ENCODE results near the gene ANG.

ANG gene

DNA sequence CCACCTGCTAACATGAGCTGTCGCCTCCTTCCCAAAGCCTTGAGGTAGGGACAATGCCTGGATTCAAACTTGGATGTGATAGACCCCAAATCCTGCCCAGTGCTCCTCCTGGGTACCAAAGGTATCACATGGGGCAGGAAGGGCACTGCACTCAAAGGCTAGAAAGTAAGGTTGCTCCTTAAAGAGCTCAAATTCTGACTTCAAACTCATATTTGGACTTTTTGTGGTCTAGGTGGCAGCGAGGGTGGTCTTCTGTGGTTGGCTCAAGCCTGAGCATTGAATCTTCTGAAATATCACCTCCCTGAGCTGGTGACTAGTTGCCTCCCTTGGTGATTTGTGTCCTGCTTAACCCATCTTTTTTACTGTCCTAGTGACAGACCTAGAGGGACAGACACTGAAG, 12.5 kb upstream of the ANG start:
- no peak for DNase-seq (ENCODE audit: low read depth)

DNA sequence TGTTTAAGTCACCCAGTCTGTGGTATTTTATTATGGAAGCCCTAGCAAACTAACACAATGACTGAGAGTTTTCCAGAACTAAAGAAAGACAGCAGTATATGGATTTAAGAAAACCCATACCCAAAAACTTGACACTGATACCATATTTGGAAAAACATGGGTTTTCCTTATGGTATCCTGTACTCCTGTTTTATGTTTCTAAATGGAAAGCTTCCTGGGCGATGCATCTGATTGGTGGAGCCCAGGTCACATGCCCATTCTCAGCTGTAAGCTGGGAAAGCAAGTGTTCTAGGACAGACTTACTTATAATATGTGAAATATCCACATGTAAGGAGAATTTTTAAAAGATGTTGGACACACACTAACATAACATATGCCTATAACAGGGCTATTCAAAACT, 8.7 kb upstream of the ANG start:
- DNase-seq (ENCODE audit: low read depth): no peak

DNA sequence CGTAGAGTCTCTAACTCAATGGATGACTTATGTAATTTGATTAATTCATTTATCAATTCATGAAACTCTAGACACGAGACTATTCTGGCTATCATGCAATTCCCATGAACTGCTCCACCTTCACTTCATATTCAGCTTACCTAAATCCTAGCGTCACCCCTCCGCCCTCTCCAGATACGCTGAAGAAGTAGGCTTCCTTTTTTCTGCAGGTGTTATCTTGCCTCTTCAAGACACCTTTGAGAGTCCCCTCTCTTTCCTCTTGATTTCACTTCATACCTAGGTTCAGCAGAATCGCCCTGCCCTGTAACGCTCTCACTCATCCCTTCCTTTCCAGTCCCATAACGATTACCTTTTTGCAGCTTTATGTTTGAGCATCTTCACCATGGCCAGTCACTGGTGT, 8.2 kb upstream of the ANG start:
- no peak for DNase-seq (ENCODE audit: low read depth)

DNA sequence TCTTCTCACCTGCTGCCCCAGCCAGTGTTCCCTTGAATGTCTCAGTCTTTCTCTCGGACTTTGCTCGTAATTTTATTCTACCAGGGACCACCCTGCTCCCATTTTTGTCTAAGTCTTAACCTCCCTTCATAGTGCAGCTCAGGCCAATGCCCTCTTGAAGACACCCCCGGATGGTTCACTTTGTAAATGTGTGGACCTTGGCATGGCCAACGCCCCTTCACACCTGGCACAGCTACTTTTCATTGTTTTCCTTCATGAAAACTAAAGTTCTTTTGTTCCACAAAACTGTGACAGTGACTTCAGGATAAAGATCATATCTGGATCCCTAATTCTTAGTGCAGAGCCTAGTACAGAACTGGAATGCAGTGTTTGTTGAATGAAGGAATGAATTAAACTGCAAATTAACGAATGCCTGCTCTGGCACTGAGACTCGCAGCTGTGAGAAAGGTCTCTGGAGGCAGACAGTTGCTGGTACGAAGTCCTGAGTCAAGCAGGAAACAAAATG, 7.7 kb upstream of the ANG start:
- DNase-seq (ENCODE audit: low read depth): no peak

DNA sequence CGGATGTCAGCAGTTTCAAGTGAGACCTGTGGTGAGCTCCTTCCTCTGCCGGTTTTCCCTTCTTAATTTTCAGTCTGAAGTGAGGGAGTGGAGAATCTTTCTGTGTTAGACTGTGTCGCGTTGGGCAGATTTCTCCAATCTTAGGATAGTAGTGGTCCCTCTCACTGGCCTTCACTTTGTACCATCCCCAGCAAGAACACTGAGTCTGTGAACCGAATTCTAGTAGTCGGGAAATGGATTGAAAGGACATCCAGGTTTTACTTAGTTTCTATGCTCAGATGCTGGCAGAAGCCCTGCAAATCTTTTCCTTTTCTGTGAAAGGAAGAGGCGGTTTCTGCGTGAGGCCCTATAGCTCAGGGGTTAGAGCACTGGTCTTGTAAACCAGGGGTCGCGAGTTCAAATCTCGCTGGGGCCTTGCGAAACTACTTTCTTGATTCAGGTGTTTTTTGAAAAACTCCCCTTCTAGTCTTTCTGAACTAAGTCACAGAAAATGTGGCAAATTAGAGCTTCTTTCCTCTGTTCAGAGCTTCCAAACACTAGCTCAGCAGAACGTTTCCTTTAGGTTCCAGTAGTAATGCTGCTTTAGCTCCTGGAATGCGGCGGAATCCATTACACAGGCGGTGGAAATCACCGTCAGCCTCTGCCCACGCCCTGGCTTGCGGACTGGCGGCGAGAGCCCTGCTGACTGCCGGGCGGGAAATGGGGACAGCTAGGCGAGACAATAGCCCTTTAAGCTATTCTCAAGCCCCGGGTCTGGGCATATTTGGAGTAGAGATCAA, 7.0 kb upstream of the ANG start:
- DNase-seq (ENCODE audit: low read depth): peak; percentile 70

DNA sequence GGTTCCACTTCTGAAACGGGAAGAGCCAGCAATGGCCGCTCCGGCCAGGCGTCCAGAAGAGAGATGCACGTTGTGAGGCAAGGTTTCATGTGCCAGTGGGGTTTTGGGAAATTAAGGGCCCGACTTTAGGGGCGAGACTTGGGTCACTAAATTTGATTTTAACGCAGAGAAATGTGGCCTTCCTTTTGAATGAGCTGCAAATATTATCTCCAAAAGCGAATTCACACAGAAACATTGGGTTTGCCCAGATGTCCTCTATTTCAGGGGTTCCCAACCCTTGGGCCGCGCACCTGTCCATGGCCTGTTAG, 6.5 kb upstream of the ANG start:
- DNase-seq (ENCODE audit: low read depth): no peak

DNA sequence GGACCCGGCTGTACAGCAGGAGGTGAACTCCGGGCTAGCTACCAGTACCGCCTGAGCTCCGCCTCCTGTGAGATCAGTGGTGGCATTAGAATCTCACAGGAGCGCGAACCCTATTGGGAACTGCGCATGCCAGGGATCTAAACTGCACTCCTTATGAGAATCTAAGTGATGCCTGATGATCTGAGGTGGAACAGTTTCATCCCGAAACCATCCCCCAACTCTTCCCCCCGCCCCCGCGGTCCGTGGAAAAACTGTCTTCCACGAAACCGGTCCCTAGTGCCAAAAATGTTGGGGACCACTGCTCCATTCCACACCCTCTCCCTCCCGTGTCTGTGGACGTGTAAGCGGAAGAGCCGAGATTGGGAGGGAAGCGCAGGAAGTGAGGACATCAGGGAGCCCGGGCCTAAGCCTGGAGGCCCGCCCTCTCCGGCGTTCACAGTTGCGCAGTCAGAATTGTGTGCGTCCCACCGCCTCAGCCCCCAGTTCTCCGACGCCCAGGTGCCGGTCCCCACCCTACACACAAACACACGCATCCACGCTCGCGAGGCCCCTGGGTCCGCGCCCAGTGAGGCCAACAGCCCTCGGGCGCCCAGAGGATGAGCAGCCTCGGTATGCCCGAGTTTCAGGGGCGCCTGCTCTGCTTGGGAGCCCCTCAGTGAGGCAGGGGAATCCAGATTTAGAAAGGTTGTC, 6.0 kb upstream of the ANG start:
- peak; percentile 72 for DNase-seq (ENCODE audit: low read depth)

DNA sequence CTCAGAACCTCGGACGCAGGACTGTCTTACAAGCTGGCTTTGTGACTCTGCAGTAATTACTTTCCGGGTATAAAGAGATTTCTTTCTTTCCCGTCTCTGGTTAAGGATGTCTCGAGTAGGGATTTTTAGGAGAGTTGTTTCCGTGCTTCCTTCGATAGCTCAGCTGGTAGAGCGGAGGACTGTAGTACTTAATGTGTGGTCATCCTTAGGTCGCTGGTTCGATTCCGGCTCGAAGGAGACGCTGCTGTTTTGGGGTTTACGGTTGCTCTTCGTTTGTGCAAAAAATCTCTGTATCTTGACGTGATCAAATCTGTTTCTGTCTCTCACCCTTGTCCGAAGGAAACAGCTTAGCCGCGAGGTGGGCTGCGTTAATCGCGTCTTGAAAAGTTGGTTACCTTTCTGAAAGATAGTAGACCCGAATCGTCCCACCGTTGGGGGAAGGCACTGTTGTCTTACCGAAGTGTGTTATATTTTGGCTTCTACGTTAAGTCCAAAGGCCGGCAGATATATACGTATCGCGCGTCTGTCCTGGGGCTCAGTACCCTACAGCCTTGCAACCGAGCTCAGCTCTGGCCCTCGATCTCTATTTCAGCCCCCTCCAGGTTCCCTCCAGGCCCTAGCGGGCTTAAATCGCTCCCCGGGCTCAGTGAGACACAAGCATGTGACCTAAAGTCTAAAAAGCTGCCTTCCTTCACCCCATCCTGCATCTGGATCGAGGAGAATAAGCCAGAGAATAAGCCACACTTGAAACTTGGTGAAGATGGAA, 5.3 kb upstream of the ANG start:
- DNase-seq (ENCODE audit: low read depth): peak; percentile 50

DNA sequence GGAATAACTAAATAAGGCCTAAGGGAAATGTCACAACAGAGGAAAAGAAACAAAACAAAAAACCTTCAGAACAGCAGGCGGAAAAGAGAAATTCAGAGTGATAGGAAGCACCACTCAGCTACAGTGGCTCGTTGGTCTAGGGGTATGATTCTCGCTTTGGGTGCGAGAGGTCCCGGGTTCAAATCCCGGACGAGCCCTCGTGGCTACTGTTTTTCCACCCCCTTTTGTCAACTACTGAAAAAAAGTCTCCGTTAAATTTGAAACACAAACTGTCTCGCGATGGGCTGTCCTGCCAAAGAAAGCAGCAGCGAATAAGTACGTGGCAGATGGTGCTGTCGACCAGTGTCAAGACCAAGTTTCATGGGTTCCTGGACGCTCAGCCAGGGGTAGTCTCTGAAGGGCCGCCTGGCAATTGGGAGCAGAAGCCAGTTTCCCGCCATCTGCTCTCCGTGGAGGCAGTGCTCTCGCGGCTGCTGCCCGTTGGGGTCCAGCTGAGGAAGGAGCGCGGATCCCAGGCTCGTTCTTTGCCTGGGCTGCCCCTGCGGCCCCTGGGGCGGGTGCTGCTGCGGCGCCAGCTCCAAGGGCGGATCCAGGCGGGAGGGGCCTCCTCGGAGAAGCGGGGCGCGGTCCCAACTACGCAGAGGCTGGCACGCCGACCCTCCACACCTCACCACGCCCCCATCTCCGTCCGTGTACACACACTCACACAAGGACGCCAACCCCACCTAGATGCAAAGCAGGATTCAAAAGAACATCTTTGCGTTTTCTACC, 4.5 kb upstream of the ANG start, which contains the start of gene RNASE4:
Gene RNASE4 (plus strand): TSS at position 670 of the 771 bp plus-strand sequence. CDS start 14,812 bp downstream, outside the sequence.
- DNase-seq (ENCODE audit: low read depth): peak; percentile 64

DNA sequence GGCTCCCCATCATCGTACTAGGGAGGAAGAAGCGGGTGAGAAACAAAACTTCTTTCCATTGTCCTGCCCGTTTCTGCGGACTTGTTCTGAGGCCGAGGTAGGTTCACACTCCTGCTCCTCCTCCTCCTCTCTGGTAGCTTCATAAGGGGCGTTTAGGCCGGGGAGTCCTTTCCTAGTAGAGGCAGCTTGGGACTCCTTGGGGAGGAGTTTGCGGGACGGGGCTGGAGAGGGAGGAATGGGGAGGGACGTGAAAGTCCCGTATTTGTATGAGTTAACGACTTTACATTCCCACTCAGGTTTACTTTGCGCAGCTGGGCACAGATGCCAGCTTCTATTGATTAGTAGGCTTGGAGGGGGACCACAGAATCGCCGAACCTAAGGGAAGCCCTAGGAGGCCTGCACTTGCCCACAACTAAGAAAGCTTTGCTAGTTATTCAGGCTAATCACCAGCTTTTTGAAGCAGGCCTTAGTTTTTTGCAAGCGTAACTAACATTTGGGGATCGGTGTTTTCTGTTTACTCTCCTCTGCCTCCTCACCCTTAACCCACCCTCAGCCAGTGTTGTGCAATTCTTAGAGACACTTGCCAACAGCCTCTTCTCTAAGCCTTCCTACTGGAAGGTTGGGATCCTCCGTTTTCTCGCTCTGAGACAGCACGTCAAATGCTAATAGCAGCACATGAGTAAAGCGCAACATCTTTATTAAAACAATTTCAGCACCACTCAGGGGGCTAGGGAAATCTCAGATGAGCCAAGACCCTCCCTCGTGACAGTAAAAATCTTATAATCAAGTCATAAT, 3.7 kb upstream of the ANG start:
- DNase-seq (ENCODE audit: low read depth): no peak

DNA sequence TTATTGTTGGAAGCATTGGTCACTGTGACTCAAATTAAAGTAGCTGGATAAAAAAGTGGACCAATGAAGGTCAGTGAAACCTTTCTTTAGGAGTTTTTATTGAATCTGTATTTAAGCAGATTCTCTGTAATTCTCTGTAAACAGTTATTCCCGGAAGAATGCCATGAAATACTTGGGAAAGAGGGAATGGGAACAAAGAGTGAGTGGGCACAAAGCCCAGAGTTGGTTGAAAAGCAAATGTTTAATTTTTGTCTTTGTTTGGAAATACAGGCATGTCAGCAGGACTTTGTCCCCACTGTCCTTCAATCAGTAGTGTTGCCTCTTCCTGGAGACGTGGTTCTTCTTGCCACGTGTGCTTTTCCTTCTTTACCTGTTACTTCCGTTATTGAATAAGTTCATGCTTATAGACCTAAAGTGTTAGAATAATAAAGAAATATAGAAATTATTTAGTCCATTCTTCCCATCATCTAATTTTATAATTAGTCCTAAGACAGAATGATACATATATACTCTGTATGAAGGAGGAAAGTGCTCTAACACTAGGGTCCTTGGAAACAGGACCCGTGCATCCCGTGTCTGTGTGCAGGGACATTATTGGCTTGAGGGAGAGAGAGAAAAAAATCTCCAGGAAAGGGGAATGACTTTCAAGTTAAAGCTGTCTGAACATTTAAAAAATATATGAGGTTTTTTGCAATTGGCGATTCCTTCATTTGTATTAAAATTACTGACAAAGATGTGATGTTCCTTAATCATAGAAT, 2.0 kb upstream of the ANG start:
- DNase-seq (ENCODE audit: low read depth): no peak

DNA sequence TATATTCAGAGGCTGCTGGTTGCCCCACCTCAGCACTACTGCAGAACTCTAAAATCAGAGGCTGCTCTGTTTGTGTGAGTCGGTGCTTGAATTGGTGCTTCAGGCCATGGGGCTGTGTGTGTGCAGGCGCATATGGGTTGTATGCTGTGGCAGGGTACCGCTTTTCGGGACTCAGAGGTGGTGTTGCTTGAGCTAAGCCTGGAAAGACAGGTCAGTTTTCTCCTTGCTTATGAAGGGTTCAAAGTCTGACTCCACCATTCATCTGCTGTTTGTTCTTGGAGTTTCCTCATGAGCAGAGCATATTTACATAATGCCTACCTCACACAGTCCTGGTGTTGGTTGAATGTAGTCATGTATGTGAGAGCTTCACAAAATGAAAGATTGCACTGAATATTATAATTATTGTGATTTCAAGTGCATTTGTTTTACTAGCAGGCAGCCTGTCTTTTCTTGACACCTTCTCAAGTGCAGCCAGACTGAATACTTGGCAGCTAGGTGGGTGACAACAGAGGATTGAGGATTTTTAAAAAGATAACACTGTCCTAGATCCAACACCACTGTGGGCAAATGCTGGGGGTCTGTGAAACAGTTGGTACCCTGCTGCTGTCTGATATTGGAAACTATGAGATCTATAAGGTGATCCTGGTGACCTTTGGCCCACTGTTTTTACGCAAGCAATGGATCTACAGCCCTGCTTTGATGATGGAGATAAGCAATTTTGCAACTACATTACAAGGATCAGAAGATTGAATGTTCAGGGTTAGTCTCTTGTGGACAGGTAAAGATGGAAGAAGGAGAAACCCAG, 1.0 kb upstream of the ANG start:
- DNase-seq (ENCODE audit: low read depth): no peak

DNA sequence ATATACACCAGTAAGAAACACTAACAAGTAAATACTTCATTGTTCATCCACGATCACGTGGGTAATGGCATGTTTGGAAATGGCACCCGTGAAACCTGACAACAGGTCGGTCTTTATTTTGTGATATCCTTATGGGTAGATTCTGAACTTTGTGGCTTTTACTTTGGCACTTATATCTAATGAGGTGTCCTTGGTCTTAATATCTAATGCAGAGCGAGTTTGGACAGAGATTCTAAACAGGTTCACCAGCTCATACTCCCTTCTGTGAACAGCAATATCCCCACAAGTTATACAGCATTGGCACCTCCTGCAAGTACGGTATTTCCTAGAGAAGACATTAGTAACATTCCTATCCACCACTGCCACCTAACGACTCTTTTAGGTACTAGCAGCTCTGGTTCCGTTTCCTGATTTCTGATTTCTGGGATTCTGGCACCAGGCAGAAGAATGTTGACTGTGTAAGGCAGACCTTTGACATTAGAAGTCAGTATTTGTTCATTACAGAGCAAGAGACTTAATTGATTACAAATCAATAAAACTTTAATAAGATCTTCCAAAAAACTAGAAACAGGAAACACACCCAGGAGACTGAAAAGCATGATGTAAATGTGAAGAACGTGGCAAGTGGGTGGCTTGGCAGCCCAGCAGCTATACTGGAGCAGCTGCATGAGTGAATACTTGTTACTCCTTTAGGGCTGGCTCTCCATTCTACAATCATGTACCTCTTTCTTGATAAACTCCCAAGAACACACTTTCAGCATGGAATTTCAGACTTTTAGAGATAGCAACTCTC, 2.5 kb downstream of the ANG start:
- peak; percentile 4 for DNase-seq (ENCODE audit: low read depth)

DNA sequence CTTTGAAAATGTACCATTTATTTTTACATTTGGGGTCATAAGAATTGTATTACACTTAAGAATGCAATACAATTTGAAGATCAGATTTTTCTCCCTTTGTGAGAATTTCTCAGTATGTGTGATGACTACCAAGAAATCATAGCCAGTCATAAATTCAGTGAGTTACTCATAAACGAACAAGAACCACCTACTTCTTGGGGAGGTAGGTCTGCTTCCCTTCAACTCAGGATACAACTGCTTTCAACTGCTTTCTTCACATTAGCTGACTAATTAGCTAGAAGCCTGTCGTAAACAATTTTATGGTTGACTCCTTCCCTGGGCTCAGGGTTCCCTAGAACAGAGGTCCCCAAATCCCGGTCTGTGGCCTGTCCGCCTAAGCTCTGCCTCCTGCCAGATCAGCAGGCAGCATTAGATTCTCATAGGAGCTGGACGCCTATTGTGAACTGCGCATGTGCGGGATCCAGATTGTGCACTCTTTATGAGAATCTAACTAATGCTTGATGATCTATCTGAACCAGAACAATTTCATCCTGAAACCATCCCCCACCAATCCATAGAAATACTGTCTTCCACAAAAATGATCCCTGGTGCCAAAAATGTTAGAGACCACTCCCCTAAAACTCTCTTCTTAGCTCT, 3.7 kb downstream of the ANG start:
- DNase-seq (ENCODE audit: low read depth): no peak

DNA sequence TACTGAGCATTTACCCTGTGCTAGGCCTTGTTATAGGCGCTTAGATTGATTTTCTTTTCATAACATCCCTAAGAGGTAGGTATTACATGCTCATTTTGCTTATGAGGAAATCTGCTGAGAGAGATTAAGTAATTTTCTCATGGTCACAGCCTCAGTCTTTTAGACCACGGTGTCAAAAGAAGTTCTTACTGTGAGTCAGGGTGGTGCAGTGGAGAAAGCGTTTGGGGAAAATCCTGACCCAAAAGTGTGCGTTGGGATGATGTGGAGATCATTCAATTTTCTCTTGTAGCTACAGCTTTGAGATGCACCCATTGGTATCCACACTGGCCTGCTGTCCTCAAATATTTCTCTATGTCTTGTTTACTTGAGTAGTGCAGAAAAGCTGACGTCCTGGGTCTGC, 8.2 kb downstream of the ANG start:
- DNase-seq (ENCODE audit: low read depth): no peak

DNA sequence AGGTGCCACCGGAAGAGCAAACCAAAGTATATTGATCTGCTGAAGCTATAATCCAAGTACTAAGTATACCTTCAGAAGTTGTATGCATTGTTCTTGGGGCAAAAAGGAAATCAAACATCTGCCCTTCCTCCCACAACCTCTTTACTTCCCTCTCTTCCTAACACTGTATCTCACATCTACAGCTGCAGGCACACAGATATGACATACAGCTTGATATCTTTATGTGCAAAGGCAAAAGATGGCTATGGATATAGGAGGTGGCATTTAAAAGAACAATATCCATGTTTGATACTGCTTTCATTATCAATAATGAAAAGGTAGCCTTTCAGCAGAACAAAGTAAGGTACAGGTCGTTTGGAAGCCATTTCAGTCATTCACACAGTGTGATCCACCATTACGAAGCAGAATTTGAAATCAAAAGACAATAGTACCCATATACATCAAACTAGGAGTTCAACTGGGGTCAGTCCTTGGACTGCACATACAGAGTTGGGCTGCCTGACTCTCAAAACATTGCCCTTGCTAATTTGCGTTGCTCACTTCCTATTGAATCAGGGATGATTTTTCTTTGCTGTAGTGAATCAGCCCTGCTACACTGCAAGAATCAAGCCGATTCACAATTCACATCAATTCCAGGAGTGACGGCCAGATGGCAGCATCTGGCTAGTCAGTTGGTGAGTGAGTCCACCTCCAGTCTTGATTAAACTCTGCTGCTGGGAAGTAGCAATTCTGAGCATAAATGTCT, 8.9 kb downstream of the ANG start:
- peak; percentile 26 for DNase-seq (ENCODE audit: low read depth)

DNA sequence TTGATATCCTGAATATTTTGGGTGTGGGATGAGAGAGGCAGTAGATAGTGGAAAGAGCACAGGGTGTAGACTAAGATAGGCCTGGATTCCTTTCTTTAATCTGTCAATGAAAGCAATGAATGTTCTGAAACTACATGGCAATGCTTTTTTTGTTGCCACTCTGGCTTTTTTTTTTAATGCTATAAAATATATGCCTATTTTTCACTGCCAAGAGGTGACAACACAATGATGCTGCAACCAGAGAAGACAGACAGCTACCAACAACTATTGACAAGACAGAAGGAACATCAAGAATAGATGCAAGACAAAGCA, 9.4 kb downstream of the ANG start:
- no peak for DNase-seq (ENCODE audit: low read depth)

DNA sequence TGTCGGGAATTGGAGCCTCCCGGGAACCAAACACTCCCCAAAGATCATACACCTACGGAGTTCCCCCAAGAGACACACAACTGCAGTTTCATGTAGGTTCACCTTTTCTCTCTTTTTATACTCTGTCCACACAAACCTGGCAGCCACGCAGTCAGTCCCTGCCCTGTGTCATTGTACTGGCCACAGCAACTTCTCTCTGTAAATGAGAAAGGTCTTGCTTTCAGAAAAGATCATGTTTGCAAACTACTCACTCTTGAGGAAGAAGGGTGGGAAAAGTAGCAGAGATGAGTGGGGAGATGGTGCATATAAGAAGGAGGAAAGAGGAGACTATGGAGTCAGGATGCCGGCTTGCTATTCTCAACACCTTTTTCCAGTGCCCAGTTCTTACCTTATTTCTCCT, 10.4 kb downstream of the ANG start:
- no peak for DNase-seq (ENCODE audit: low read depth)

All from T-helper 22 cell (primary cell).